Cerebellar nuclear complex (tissue), 1 donor: ENCODE results near the gene DDT.
"Not testable (repeated sequence)": the region's sequence is repeated elsewhere in the genome, so short reads cannot be mapped to it uniquely, and the experiment has no call there.

Experiments used
- DNase-seq, 2 experiments: peaks; one replicate each; lab custom pipeline; 2025; lab: John Stamatoyannopoulos, UW

Gene DDT

DNA sequence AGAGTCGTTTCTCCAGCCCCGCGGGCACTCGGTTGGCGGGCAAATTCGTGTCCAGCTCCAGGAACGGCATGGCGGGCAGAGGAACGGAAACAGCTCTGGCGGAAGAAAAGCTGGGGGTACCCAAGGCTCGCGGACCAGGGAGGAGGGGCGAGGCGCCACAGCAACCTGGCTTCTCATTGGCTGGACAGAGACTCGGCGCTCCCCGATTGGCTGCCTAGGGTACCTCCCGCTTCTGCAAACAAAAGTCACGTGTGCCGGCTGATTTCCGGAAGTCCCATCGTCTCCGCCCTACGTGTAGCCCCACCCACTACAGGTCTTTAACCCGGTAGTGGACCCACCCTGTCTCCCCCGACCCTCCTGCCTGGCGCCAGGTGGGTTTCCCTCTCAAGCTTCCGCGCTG, at the start of gene DDT:
Gene DDT (minus strand): TSS at position 97 of the 400 bp plus-strand sequence. CDS start 27 bp downstream, at position 70.
- not testable (repeated sequence) for DNase-seq

DNA sequence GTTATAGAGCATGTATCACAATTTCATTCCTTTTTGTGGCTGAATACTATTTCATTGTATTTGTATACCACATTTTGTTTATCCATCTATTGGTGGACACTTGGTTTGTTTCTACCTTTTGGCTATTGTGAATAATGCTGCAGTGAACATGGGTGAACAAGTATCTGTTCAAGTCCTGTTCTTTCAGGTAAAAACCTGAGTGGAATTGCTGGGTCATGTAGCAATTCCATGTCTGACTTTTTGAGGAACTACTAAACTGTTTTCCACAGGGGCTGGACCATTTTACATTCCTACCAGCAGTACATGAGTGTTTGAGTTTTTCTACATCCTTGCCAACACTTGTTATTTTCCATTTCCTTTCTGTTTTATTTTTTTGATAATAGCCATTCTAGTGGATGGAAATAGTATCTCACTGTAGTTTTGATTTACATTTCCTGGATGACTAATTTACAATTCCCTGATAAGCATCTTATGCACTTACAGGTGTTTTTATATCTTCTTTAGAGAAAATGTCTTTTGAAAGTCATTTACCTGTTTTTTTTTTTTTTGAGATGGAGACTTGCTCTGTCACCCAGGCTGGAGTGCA, 49.1 kb upstream of the DDT start:
- DNase-seq = no peak

DNA sequence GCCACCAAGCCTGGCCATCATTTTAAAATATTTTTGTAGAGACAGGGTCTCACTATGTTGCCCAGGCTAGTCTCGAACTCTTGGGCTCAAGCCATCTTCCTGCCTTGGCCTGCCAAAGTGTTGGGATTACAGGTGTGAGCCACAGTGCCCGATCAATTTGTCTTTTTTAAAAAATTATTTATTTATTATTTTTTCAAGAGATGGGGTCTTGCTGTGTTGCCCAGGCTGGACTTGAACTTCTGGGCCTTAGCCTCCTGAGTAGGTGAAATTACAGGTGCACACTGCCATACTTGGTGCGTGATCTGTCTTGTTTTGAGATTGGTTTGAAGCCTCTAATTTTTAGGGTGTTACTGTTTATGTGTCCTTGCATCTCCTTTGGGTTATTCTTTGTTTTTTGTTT, 47.1 kb upstream of the DDT start:
- no peak for DNase-seq

DNA sequence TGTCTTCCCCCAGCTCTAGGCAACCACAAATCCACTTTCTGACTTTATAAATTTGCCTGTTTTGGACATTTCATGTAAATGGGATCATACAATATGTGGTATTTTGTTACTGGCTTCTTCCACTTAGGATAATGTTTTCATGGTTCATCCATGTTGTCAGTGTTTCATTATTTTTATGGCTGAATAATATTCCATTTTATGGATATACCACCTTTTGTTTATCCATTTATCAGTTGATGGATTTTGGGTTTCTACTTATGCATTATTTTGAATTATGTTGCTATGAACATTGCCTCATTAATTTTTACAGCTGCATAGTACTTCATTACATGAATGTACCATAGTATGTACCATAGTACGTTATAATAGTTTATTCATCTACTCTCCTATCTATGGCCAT, 41.9 kb upstream of the DDT start:
- no peak for DNase-seq

DNA sequence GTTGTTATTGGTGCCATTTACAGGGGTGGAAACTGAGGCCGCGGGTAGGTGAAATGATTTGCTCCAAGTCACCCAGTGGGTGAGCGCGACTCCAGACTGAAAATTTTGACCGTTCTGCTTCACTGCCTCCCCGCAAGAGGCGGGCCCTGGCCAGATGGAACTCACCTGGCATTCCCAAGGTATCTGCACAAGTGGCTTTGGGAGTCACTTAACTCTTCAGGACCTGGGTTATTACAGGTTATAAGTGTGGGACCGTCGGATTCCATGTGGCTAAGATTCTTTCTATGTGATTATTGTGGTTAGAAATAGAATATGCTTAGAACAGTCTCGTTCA, 37.5 kb upstream of the DDT start:
- no peak for DNase-seq

DNA sequence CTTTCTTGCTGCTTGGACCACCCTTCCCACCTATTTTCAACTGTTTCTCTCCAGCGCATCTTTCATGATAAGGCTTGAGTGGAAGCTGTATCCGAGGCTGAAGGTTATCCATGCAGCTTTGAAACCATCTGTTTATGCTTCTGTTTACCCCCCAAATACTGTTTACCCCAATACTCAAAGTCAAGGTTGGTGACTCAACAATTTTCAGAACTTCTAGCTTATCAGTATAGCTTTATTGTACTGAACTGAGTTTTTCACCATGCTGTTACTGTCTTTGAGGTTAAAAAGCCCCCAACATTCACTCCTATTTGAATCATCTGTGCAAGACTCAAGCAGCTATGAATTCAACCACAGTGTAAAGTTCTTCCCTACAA, 35.8 kb upstream of the DDT start:
- no peak for DNase-seq

DNA sequence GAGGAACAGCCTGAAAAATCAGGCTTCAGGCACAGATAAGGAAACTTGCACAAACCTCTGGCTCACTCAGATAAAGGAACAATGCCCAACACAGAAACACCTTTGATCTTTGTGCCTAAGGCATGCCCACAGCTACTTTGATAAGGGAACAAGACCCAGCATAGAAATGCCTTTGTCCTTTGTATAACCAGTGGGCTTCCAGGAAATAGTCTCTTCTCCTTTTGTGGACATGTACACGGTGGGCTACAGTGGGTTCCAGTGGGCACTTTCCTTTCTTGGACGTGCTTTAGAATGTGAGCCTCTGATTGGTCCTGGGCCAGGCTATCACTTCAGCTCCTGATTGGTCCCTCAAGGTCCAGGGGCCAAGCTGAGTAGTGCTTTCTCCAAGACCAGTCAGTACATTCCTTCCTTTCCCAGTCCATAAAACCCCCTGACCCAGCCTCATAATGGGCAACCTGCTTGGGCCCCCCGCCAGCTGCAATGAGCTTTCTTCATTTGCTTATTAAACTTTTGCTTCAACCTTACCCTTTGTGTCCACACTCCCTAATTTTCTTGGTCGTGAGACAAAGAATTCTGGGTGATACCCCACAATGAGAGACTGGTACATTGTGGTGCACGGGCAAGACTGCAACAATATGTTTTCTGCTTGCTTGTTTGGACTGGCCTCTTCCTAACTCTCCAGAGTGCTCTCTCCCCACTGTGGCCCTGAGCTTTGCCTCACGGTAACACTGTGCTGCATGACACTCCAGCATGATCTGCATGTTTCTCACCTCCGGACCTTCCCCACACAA, 35.2 kb upstream of the DDT start:
- no peak for DNase-seq

DNA sequence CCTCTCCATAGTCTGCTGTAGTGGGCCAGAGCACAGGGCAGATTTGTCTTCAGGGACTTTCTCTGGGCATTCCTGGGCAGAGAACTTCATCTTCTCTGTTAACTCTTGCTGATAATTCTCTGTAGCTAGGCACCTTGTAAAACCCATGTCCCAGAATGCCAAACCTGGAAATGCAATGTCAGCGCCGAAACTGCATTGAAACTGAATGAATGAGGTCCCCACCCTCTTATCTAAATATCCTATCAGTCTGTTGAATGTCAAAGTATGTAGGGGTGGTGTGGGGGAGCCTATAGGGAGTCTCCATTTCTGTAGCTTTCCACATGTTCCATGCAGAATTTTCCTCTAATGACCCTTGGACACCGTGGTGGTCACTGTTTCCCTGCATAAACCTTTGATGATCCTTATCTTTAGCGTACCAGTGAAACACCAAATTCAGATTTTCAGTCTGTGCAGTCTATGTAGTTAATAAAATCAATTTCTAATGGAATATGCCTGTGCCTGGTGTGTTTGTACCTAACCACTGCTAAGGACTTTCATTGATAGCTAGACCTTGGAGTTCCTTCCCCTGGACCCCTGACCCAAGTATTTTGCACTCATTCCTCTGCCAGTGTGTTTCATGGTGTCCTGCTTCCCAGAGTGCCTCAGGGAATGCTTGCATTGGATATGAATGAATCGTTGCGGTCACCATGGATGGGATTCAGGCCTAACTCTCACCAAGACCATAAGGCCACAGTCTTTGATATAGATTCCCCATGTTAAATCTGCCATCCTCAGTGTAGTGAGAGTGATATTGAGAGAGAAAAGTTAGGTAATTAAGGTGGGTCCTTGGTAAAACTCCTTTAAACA, 34.4 kb upstream of the DDT start:
- DNase-seq = no peak

DNA sequence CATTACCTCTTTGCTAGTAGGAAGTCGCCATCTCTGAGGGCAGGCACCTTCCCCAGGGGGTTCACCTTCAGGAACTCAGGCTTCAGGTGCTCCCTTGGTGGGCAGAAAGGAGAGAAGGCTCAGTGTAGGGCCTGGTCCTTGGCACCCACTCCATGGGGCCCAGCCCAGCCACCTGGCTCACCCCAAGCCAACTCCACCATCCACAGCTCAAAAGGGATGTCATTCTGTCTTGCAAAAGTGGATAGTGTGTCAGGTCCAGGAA, 33.7 kb upstream of the DDT start:
- DNase-seq = no peak

DNA sequence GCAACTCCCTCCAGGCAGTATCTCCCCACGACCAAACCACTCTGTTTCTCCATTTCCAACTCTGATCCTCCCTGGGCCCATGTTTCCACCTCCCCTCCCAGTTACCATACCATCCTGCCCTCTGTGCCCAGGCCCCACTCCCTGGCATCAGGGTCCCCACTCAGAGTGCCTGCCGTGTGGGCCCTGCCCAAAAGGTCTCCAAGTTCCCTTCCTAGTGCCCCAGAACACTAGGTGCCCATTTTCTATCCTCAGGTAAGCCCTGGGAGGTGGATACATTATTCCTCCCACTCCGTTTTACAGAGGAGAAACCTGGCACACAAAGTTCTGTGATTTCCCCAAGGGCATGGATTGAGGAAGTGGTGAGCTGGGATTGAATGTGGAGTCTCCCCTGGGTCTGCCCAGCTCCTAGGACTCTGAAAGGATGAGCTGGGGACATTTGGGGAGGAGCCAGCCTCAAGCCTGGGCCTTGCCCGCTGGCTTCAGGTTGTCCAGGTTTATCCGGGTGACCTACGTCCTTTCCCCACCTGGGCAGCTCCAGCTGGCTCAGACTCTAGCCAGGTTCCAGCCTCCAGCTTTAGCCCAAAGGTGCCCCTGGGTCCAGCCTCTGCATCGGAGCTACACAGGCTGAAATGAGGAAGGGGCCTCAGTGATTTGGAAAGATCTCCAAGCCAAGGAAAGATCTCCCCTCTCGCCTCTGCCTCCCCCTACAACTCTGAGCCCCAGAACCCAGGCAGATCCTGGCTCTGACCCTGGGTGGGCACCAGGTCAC, 33.2 kb upstream of the DDT start:
- no peak for DNase-seq

DNA sequence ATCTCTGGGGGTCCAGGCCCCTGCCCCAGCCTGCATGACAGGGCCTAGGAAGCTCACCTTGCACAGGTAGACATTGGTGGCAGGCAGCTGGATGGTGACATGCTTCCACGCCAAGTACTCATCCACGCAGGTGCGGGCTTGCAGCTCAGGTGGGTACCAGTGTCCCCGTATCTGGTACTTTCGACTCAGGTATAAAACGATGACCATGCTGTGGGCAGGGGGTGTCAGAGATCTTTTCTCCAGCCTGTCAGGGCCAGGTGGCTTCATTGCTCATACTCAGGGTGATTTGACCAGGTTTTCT, 32.6 kb upstream of the DDT start:
- DNase-seq = no peak

DNA sequence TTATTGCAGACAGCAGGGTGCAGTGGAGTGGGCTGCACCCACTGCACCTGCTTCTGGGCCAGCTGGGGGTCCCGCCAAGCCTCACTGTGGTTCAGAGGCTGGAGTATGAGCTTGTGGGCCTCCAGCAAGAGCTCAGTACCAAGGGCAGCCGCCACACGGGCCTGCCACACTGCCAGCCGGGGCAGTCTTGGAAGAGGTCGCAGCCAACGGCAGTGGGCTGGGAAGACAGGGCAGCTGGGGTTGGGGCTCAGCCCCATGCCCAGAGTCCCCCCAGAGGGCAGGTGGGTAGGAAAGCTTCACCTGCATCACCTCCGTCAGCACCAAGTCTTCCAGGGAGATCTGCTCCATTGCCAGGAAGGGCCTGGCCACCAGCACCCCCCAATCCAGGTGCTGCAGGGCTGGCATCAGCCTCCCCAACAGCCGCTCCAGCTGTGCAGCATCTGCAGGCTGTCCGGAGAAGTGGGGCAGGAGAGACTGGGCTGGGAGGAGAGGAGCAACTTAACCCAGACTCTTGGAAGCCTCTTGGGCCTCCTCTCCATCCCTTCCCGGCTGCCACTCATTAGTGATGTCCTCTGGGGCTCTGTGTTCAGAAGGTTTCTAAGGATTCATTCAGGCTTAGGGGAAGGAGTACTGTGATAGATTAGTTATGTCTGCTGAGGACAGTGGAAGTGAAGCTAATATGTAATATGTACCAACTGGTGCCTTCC, 32.1 kb upstream of the DDT start:
- no peak for DNase-seq

DNA sequence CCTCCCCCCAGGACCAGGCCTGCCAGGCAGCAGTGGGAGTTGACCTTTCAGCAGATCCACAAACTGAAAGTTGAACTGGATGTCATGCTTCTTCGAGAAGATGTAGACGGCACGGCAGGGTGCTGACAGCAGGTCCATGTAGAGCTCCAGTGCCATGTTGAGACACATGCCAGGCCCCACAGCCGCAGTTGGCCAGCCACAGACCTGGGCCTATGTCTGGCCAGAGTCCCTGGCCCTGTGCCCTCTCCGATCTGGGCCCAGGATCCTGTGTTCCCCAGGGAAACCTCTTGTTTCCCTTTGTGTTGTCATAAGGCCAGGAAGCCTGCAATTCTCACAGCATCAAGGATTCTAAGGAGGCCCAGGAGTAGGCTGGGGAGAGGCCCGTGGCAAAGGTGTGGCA, 31.0 kb upstream of the DDT start, which contains the start of gene GSTT4:
Gene GSTT4 (minus strand): TSS at position 253 of the 400 bp plus-strand sequence. CDS start 97 bp downstream, at position 156.
- no peak for DNase-seq

DNA sequence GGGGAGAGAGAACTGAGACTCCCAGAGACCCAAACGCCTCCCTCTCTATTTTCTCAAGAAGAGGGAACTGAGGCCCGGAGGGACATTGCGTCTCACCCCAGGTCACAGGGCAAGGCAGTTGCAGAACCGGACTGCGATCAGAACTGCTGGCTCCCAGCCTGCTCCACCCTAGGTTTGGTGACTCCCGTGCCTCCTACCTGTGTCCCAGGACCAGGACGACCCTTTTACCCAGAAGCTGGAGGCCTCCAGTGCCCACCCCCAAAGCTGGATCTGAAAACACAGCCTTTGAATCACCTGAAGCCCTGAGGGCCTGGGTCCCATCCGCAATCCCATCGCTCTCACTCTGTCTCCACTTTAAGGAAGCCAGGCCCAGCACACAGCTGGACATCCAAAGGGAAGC, 29.6 kb upstream of the DDT start:
- no peak for DNase-seq

DNA sequence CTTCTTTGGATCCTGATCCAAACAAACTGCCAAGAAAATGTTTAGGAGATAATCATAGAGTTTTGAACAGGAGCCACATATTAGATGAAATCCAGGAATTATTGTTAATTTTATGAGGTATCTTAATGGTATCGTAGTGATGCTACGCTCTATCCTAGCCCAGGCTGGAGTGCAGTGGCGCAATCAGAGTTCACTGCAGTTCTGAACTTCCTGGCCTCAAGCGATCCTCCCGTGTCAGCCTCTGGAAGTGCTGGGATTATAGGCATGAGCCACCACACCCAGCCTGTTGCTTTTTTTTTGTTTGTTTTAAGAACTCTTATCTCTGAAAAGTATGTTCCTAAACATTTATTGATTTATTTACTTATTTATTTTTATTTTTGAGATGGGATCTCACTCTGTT, 28.6 kb upstream of the DDT start:
- DNase-seq = no peak

DNA sequence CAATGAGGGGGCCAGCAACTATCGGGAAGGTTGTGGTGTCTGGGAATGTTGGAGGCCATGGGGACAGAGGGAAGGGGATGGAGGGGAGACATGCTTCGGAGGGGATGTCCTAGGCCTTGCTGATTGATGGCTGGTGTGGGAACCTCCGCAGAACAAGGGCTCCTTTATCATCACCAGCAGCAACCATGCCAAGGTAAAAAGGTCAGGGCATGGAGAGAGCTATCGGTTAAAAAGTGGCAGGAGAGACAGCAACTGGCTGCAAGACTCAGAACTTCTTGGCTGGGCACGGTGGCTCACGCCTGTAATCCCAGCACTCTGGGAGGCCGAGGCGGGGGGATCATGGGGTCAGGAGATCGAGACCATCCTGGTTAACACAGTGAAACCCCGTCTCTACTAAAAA, 28.0 kb upstream of the DDT start:
- no peak for DNase-seq

DNA sequence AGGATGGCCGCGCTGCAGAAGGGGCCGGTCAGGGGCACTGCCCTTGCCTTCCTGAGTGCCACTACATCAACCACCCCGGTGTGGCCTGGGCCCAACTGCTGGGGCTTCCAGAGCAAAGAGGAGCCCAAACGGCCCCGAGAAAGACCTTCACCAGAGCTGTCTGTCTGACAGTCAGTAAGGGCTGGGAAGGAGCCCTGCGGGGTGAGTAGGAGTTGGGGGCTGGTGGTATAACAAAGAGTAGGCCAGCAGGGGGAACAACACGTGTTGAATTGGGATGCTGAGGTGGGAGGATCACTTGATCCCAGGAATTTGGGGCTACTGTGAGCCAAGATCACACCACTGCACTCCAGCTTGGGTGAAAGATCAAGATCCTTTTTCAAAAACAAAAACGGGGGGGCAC, 27.1 kb upstream of the DDT start:
- DNase-seq = no peak

DNA sequence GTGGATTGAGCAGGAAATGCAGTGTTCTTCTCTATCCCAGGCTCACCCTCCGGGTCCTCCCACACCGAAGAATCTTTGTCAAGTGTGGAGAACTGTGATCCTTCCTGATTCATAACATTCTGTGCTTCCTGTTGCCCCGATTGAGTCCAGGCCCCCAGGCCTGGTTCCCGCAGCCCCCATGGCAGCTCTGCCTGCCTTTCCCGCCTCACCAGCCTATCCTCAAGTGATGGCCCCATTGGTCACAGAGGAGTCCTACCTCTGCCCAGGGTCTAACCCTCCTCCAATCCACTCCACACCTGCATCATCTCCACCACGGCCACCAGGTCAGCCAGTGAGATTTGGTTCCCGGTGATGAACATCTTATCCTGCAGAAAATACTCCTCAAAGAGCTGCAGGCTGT, 25.5 kb upstream of the DDT start:
- DNase-seq = not testable (repeated sequence)

DNA sequence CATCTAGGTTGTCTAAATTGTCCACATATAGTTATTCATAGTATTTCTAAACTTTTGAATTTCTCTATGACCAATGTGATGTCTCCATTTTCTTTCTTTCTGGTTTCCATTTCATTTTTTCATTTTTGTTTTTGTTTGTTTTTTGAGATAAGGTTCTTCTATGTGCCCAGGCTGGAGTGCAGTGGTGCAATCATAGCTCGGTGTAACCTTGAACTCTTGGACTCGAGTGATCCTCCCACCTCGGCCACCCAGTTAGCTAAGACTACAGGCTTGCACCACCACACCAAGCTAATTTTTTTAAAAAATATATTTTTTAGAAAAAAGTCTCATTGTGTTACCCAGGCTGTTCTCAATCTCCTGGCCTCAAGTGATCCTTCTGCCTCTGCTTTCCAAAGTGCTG, 22.9 kb upstream of the DDT start:
- no peak for DNase-seq

DNA sequence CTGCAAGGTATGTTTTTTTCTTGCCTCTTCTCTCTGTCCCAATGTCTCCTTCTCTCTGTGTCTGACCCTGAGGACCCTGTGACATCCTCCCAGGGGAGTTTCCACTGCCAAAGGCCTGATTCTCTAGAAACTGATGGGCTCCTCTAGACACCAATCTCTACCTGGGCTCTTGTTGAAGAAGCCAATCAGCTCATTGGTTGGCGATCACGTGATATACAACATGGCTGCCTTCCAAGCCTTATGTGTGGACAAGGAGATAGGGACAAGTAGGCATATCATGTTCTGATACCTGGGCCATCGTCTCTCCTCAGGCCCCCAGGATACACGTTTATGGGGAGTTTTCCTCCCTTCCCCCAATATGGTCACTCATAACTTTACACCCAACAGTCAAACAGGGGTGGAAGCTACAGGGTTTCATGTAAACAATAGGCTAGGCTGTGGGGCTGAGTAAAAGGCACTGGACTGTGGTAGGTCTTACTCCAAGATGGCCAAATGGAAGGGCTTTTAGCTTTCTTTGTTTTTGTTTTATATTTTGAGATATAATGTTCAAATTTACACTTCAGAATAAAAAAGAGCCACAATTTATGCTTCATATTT, 19.4 kb upstream of the DDT start:
- not testable (repeated sequence) for DNase-seq

DNA sequence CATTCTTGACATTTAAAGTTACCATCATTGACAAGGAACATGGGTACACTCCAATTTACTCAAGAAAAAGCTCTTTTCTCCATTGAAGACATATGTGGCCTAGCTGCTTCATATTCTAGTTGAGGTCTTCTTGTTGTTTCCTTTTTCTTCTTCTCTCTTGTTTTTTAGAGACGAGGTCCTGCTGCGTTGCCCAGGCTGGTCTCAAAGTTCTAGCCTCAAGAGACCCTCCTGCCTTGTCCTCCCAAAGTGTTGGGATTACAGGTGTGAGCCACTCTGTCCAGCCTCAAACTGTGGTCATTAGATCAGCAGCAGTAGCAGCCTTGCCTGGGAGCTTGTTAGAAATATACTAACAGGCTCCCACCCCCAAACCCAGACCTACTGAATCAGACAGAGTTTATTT, 18.8 kb upstream of the DDT start:
- DNase-seq = not testable (repeated sequence)
